Mesendoderm (in vitro differentiated cells): ENCODE data around the gene CMIP.

Experiments
- DNase-seq: peaks from one replicate; pipeline ENCODE4 v3.0.0; 2013
- H2AK5ac ChIP-seq: 2 replicates; pipeline ENCODE4 v1.6.1; 2013; ENCODE audit warnings: low read length, inconsistent platforms
- H2BK120ac ChIP-seq: 2 replicates; pipeline ENCODE4 v1.6.1; 2013; ENCODE audit warnings: low read depth, mild to moderate bottlenecking, low read length, moderate library complexity, mixed read lengths
- H2BK15ac ChIP-seq: replicated peaks from 2 replicates; pipeline ENCODE4 v1.6.1; 2013; ENCODE audit warnings: low read depth, mild to moderate bottlenecking, moderate library complexity
- H2BK5ac ChIP-seq: 2 replicates; pipeline ENCODE4 v1.6.1; 2013; ENCODE audit warnings: low read length, inconsistent platforms
- H3K18ac ChIP-seq: 2 replicates; pipeline ENCODE4 v1.6.1; 2013; ENCODE audit warnings: mild to moderate bottlenecking, low read length, mixed read lengths
- H3K23ac ChIP-seq: one replicate; pipeline ENCODE4 v1.6.1; 2013; ENCODE audit warnings: low read length
- H3K27ac ChIP-seq: 2 replicates; pipeline ENCODE4 v1.5.1; 2013; ENCODE audit warnings: low read depth, mild to moderate bottlenecking, inconsistent platforms, low read length, moderate library complexity
- H3K27me3 ChIP-seq: 2 replicates; pipeline ENCODE4 v1.6.1; 2013; ENCODE audit warnings: low read length, control low read depth, mild to moderate bottlenecking, inconsistent platforms; ENCODE audit not compliant: insufficient read depth, poor library complexity
- H3K36me3 ChIP-seq: 2 replicates; pipeline ENCODE4 v1.6.1; 2013; ENCODE audit warnings: low read length, inconsistent platforms; ENCODE audit not compliant: control insufficient read depth, insufficient read depth
- H3K4ac ChIP-seq: one replicate; pipeline ENCODE4 v1.6.1; 2013; ENCODE audit warnings: low read depth, mild to moderate bottlenecking, low read length, moderate library complexity
- H3K4me1 ChIP-seq: 2 replicates; pipeline ENCODE4 v1.6.1; 2013; ENCODE audit warnings: low read depth, low read length, inconsistent platforms; ENCODE audit not compliant: control insufficient read depth
- H3K4me2 ChIP-seq: 2 replicates; pipeline ENCODE4 v1.6.1; 2013; ENCODE audit warnings: low read length
- H3K4me3 ChIP-seq: 2 replicates; pipeline ENCODE4 v1.5.1; 2013; ENCODE audit warnings: mild to moderate bottlenecking, low read length
- H3K56ac ChIP-seq: one replicate; pipeline ENCODE4 v1.6.1; 2013; ENCODE audit warnings: low read length
- H3K79me1 ChIP-seq: 2 replicates; pipeline ENCODE4 v1.6.1; 2013; ENCODE audit warnings: low read length, inconsistent platforms
- H3K79me2 ChIP-seq: 2 replicates; pipeline ENCODE4 v1.6.1; 2013; ENCODE audit warnings: mild to moderate bottlenecking, low read length; ENCODE audit not compliant: control insufficient read depth, insufficient read depth
- H3K9ac ChIP-seq: 2 replicates; pipeline ENCODE4 v1.6.1; 2013; ENCODE audit warnings: low read length, inconsistent platforms
- H4K5ac ChIP-seq: one replicate; pipeline ENCODE4 v1.6.1; 2013; ENCODE audit warnings: low read length
- H4K8ac ChIP-seq: one replicate; pipeline ENCODE4 v1.6.1; 2013; ENCODE audit warnings: low read depth, mild to moderate bottlenecking, control low read depth, low read length, moderate library complexity
- WGBS: extraction: QIAGEN DNeasy Blood & Tissue Kit; methylation state at CpG from one replicate; pipeline ENCODE4 v1.1.7; 2013; ENCODE audit warnings: low lambda C conversion rate, missing lambda C conversion rate; ENCODE audit not compliant: insufficient coverage; ENCODE audit errors: extremely low coverage; 5-methylcytosine and 5-hydroxymethylcytosine counted together

The CMIP gene

GRCh38 chr16:81696166-81696960 is 251.8 kb downstream of the CMIP start:
- Histone ChIP-seq H2BK120ac (no peak overlapping the region), H3K27ac (no peak overlapping the region), H3K4me3 (no peak overlapping the region), H2BK15ac (no peak overlapping the region), H3K4me2 (no peak overlapping the region), H3K23ac (no peak overlapping the region), H3K79me1 (no peaks in the 10 kb centered on the region), H3K36me3 (peaks cover 5% of the 10 kb centered on the region), H3K79me2 (no peaks in the 10 kb centered on the region), H3K9ac (no peak overlapping the region), H3K4me1 (no peaks in the 10 kb centered on the region), H3K4ac (no peak overlapping the region), H3K27me3 (no peaks in the 10 kb centered on the region), H2BK5ac (no peak overlapping the region), H3K56ac (no peak overlapping the region), H4K5ac (no peak overlapping the region), H3K18ac (no peak overlapping the region), H4K8ac (no peak overlapping the region), H2AK5ac (no peak overlapping the region)
- DNase-seq = no peak
- no CpG with 5 or more reads among the region's 22 CpGs for WGBS

- Histone ChIP-seq H2BK120ac (no peak overlapping the region), H3K4me3 (no peak overlapping the region), H4K5ac (no peak overlapping the region), H3K9ac (no peak overlapping the region), H3K18ac (no peak overlapping the region), H3K79me1 (no peaks in the 10 kb centered on the region), H3K79me2 (no peaks in the 10 kb centered on the region), H3K4me2 (no peak overlapping the region), H2AK5ac (no peak overlapping the region), H3K27me3 (no peaks in the 10 kb centered on the region), H3K27ac (no peak overlapping the region), H3K4ac (no peak overlapping the region), H3K36me3 (peaks cover 5% of the 10 kb centered on the region), H2BK15ac (no peak overlapping the region), H3K56ac (no peak overlapping the region), H4K8ac (no peak overlapping the region), H3K23ac (no peak overlapping the region), H3K4me1 (no peaks in the 10 kb centered on the region), H2BK5ac (no peak overlapping the region)
- no CpG with 5 or more reads among the region's 16 CpGs for WGBS
- DNase-seq = peak; percentile 85
Measured at GRCh38 chr16:81696961-81697615, 252.5 kb downstream of the CMIP start.

- H3K4me3 ChIP-seq = no peak overlapping the region
- no peaks in the 10 kb centered on the region for H3K79me1 ChIP-seq
- H4K8ac ChIP-seq = no peak overlapping the region
- no peak overlapping the region for H3K23ac ChIP-seq
- H2BK15ac ChIP-seq = no peak overlapping the region
- no peak overlapping the region for H3K4me2 ChIP-seq
- WGBS = no CpG with 5 or more reads among the region's 36 CpGs
- no peak overlapping the region for H3K18ac ChIP-seq
- no peaks in the 10 kb centered on the region for H3K79me2 ChIP-seq
- no peak overlapping the region for H3K27ac ChIP-seq
- no peak overlapping the region for H3K4ac ChIP-seq
- peaks cover 5% of the 10 kb centered on the region for H3K36me3 ChIP-seq
- H3K9ac ChIP-seq = no peak overlapping the region
- H3K4me1 ChIP-seq = no peaks in the 10 kb centered on the region
- no peak overlapping the region for H4K5ac ChIP-seq
- H2BK120ac ChIP-seq = no peak overlapping the region
- H3K56ac ChIP-seq = no peak overlapping the region
- H2AK5ac ChIP-seq = no peak overlapping the region
- H3K27me3 ChIP-seq = no peaks in the 10 kb centered on the region
- no peak overlapping the region for H2BK5ac ChIP-seq
- no peak for DNase-seq
Measured at GRCh38 chr16:81697616-81698309, 253.2 kb downstream of the CMIP start.

- Histone ChIP-seq H3K23ac (no peak overlapping the region), H3K79me2 (no peaks in the 10 kb centered on the region), H3K4me2 (no peak overlapping the region), H2BK5ac (no peak overlapping the region), H3K36me3 (peaks cover 5% of the 10 kb centered on the region), H3K79me1 (no peaks in the 10 kb centered on the region), H3K4ac (no peak overlapping the region), H3K27ac (no peak overlapping the region), H3K56ac (no peak overlapping the region), H3K27me3 (no peaks in the 10 kb centered on the region), H3K4me1 (no peaks in the 10 kb centered on the region), H3K18ac (no peak overlapping the region), H4K5ac (no peak overlapping the region), H2BK120ac (no peak overlapping the region), H2AK5ac (no peak overlapping the region), H3K9ac (no peak overlapping the region), H2BK15ac (no peak overlapping the region), H4K8ac (no peak overlapping the region), H3K4me3 (no peak overlapping the region)
- DNase-seq = no peak
- WGBS = no CpG with 5 or more reads among the region's 11 CpGs
Measured at GRCh38 chr16:81698310-81698641, 253.7 kb downstream of the CMIP start.

GRCh38 chr16:81699596-81699995 is 255.0 kb downstream of the CMIP start:
- Histone ChIP-seq H2BK5ac (no peak overlapping the region), H3K27ac (no peak overlapping the region), H2BK15ac (no peak overlapping the region), H3K23ac (no peak overlapping the region), H3K36me3 (peaks cover 3% of the 10 kb centered on the region), H3K56ac (no peak overlapping the region), H3K79me2 (no peaks in the 10 kb centered on the region), H3K4me1 (no peaks in the 10 kb centered on the region), H2AK5ac (no peak overlapping the region), H3K18ac (no peak overlapping the region), H2BK120ac (no peak overlapping the region), H3K4me3 (no peak overlapping the region), H4K5ac (no peak overlapping the region), H3K79me1 (no peaks in the 10 kb centered on the region), H3K9ac (no peak overlapping the region), H3K27me3 (no peaks in the 10 kb centered on the region), H3K4me2 (no peak overlapping the region), H4K8ac (no peak overlapping the region), H3K4ac (no peak overlapping the region)
- DNase-seq = no peak
- WGBS = no CpG with 5 or more reads among the region's 10 CpGs
